ENCODE measurements around the gene RPL32.
A peak's percentile ranks its signal among the peaks of the same experiment; 100 is the strongest.
"Not testable (repeated sequence)": the region's sequence is repeated elsewhere in the genome, so short reads cannot be mapped to it uniquely, and the experiment has no call there.

Gene RPL32

DNA sequence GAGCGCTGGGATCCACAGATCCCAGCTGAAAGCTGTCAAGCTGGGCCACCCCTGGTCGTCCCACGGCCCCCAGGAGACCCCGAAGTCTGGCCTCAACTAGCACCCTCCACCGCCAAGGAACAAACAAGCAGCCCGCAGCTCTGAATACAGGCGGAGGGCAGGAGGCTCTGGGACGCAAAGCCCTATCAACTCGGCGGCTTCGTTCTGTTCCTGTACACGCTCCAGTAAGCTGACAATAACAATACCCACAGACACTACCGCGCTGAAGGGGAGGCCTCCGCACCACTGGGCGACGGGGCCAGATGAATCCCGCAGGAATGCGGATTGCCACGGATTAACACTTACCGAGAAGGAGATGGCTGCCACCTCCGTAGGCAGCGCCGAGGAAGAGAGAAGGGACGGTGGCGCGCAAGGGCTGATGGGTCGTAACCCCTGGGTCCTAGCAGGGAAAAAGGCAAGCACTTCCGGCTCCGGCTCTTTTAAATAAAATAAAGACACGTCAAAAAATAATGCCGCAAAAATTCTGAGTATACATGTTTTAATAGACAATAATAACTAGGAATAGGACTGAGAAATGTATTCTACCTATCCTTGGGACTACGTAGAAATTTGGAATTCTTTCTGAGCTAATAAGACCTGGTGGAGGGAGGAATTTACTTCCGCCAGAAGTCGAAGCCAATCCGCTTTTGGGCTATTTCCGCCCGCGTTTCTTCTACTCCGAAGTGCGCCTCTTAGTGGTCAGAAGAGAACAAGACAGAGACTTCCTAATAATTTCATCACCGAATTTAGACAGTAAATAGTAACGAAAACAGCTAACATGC lies at the start of gene RPL32:
TSS of gene RPL32 (minus strand) at position 417 of the 821 bp plus-strand sequence. CDS start 1,328 bp downstream, outside the sequence.
- peak; percentile 89 for DNase-seq

DNA sequence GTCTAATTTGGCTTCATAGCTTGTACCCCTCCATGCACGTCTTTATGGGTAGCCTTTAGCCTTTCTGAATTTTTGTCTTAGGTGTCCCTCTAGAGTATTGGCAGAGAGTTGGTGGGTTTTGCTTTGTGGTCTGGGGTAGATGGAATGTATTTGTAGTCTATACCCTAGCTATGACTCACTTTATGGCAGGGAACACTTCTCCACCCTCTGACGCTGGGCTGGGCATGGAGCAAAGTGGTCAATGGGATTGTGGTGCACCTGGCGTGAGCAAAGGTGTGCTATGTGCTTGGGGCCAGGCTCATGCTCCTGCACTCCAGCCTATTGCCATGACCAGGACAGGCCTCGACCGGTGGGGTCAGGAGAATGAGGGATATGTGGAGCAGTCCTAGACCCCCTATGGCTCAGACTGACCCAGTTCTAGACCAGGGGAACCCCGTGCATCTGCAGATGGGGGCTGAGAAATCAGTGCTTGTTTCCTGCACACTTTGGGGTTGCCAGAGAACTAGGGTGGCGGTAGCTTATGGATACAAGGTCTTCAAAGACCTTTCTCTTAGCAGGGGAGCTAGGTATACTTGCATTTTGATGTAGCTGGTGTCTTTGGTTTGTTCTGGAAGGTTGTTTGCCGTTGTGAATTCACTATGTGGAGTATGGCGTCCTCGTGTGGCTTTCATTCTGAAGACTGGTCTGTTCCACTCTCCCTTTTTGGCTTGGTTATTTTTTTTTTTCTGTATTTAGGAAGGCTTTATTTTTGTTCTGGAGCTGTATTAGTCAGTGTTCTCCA lies 49.4 kb upstream of the RPL32 start:
- DNase-seq: no peak

DNA sequence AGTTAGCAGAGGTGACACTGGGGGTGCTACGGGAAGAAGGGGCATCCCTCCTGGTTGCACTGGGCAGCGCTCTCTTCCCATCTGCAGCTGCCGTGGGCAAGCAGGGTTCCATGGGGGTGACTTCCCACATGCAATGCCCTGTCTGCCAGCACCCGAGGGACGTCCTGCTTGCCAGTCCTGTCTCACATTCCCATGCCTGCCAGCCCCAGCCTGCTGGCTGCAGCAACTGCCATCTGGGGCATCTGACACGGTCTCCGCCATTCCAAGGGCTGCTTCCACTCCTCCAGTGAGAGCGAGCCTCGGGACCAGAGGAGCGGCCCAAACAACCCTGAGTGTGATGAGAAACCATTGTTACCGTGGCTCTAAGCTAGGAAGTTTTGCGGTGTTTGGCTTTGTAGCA lies 45.4 kb upstream of the RPL32 start:
- DNase-seq: no peak

DNA sequence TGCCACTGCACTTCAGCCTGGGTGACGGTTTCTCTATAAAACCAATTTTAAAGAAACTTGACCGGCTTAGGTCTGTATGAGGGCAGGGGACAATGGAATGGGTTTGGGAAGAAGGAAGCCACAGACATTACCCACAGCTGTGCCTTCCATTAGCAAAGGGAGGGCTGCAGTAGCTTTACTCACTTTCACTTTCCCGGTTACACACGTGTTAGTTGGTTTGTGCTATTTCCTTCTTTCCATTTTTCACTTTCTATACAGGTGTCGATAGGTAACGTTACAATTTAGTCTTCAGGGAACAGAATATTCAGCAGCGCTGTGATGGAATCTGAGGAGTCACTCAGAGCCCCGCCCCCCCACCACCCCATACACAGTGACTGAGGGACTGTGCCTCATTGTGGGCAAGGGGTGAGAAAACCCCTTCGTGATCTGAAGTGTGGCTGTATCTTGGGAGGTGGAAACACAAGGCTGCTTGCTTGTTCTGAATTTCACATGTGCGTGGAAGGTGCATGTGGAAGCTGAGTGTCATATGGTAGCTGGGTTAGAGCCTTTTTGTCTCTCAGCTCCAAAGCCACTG lies 44.8 kb upstream of the RPL32 start:
- DNase-seq: no peak

DNA sequence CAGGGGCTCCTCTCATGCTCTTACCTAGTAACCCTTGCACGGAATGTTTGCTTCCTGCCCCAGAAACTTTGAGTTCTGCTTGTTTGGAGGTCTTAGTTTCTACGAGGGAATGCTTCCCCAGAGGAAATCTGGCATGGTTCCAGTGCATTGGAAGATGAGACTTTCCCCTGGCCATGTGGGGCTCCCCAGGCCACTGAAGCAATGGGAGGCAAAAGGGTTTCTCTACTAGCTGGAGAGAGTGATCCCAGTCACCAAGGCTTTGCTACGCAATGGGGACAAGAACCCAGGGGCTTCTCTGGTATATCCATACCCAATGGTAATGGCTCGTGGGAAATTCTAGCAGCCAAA lies 44.2 kb upstream of the RPL32 start:
- DNase-seq: no peak

DNA sequence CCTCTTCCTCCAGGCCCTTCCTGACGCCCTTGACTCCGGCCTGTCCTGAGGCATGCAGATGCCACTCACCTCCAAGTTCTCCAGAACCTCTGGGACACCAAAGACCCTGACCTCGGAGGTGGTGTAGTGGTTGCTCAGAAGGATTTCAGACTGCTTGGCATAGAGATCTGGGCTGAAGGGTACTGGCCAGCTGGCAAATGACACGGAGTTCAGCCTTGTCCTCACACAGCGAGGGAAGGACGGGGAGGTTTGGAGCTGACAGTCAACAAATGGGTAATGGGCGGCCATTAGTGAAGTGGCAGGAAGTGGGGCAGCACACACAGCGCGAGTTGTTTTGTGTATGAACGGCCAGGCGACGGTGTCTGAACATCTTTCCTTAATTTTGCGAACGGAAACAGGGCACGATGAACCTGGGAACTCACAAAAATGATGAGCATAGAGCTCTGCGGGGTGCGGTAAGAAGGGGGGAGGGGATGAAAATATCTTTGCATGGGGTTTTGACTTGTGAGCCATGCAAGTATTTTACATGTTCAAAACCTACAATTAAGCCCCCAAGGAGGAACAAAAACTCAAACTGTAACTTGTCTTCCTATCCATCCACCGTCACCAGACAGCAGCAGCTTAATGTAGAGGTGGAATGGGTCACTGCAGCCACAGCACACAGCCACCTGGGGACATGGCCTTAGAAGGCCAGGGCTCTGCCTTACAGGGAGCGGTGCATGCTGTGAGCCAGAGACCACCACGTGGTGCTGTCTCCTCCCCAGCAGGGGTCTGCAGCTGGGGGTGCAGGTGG lies 43.6 kb upstream of the RPL32 start:
- no peak for DNase-seq

DNA sequence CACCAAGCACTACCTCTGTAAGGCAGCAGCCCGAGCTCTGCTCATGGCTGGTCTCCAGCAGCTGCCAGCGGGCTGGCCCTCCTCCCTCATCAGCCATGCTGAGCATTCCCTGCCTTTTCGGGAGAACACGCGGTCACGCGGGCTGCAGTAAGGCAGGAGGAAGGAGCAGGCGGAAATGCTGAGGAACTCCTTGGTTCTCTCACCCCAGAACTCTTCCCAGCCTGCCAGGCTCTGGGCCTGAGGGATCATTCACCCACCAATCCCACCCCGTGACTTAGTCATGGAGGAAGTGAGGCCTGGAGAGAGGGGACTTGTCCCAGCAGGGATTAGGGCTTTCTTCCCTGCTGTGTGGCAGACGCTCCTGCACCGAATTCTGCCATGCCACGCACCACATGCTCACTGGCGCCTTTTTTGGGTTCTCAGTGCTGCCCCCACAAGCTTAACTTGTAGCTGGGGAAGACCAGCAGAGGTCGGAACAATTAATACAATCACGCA lies 42.9 kb upstream of the RPL32 start:
- DNase-seq: no peak

DNA sequence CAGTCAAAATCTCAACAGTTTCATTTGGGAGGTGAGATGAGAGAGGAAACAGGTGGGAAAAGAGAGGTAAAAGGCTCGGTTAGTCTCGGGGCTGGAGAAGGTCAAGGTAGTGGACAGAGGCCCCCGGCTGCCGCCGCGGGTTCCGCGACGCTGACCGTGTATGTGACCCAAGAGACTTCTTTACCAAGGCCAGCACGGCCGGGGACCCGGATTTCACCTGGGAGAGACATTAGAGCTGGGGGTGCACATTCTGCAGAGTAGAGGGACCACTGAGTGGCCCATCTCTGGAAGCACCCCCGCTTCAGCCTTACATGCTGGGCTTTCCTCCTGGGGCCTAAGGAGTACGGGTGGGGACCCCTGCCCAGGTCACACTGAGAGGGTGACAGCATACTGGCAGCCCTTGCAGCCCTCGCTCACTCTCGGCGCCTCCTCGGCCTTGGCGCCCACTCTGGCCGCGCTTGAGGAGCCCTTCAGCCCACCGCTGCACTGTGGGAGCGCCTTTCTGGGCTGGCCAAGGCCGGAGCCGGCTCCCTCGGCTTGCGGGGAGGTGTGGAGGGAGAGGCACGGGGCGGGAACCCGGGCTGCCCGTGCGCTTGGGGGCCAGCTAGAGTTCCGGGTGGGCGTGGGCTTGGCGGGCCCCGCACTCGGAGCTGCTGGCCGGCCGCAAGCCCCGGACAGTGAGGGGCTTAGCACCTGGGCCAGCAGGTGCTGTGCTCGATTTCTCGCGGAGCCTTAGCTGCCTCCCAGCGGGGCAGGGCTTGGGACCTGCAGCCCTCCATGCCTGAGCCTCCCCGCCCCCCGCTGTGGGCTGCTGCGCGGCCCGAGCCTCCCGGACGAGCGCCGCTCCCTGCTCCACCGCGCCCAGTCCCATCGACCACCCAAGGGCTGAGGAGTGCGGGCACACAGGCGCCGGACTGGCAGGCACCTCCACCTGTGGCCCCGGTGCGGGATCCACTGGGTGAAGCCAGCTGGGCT lies 41.3 kb upstream of the RPL32 start:
- DNase-seq: no peak

DNA sequence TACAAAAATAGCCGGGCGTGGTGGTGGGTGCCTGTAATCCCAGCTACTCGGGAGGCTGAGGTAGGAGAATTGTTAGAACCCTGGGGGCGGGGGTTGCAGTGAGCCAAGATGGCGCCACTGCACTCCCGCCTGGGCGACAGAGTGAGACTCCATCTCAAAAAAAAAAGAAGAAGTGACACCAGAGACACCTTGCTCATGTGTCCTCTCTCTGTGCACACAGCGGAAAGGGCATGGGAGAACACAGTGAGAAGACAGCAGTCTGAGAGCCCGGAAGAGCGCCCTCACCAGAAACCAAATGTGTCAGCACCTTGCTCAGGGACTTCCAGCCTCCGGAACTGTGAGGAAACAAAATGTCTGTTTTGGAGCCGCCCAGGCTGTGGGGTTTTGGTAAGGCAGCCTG lies 40.5 kb upstream of the RPL32 start:
- not testable (repeated sequence) for DNase-seq

DNA sequence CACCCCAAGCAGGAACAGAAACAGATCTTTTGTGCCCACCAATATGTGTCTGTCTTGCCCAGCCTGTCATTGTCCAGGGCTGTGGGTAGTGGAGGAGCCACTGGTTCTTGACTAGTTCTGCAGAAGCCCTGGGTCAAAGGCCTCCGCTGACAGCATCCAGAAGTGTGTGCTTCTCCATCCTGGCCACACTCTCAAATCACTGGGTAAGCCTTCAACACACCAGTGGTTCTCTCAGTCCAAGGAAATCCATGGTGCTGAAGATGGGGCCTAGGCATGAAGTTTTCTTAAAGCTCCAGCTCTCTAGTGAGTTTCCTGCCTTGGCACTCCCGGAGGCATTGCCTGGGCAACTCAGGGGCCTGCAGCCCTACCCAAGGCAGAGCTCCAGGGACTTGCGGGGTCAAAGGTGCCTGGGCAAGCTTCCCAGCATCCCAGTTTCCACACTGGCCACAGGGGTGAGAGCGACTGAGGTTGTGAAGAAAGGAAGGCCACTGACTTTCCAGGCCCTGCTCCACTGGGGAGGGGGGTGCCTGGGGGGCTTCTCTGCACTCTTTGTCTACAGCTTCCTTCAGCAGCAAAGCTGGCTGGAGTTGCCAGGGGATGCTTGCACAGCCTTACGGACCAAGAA lies 37.9 kb upstream of the RPL32 start:
- DNase-seq: no peak

DNA sequence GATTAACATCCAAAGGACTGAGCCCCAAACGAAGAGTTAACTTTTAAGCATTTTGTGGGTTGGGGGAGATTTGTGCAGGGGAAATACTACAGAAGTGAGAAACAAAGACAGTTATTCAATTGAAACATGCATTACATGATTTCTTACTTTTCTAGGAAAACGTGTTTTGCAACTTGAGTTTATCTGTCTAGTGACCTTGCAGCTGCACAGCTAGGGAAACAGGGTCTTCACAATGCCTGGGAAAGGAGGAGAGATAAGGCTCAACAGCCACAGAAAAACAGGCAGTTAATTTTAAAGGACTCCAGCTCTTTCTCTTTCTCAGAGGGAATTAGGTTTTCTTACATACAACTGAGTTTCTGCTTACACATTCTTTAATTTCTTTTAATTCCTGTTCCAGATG lies 37.4 kb upstream of the RPL32 start:
- DNase-seq: not testable (repeated sequence)

DNA sequence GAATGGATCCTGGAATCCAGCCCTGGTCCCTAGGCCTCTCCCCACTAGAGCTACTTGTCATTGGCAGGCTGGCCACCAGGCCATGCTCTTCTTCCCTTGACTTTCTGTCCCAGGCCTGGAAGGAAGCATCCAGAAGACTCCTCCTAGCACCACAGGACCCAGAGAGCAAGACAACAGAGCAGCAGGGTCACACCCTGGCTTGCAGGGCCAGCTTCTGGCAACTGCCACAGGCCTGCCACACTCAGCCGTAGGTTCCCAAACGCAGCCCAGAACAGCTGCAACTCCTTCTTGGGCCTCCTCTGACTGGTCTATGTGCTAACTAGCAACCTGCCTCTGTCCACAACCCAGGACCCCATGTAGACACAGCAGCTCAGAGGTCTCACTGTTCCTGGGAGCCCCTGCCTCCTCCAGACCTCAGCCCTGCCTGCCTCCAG lies 36.8 kb upstream of the RPL32 start:
- DNase-seq: no peak

DNA sequence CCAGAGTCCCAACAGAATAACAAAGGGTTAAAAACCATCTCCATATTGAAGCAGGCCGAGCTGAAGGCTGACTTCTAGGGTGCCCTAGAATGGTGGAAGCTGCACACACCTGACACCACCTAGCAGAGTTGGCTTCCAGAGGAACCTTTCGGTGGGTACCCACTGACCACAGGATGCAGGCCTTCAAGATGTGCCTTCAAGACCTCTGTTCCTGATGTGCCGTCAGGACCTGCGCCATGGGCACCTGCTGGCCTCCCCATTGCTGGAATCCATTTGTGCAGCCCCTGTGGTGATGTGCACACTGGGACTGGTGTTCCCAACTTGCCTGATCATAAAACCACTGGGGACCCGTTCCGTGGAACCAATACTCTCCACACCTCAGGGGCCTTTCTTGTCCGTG lies 35.7 kb upstream of the RPL32 start:
- no peak for DNase-seq

DNA sequence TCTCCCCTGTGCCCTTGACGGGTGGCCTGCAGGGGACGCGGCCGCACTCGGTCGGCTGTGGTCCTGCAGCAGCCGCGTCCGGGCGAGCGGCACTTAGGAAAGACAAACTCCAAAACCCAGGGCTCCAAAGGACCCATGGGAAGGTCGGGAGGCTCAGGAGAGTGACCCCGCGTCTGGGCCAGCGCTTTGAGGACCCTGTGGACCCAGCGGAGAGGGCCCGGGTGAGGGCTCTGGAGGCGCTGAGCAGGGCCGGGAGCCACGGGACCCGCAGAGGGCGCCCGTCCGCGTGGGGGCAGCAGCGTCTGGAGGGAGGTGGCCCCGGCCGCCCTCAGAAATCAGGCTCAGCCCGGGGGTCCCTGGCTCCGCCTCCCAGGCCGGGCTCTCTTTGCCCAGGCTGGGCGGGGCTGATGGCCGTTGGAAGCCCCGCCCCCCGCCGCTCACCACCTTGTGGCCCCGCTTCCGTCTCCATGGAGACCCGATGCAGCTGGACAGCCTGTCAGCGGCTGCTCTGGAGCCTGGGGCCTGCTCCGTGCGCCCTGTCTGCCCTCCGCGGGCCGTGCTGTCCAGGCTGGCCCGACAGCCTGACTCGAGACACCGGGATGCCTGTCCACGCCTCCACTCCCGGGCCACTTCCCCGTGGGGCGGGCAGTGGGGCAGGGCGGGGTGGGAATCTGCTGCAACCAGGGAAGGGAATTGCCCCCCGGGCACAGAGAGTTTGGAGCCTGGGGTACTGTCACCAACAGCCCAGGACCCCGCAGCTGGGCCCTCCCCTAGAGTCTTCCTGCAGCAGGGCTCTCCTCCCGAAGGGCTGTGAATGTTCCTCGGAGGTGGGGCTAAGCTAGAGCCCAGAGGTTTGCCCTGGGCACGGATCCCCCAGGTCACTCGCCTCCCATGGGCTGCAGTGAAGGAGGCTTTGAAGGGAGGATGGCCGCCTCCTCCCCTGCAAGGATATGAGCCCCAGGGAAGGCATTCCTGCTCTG lies 34.8 kb upstream of the RPL32 start:
- no peak for DNase-seq

DNA sequence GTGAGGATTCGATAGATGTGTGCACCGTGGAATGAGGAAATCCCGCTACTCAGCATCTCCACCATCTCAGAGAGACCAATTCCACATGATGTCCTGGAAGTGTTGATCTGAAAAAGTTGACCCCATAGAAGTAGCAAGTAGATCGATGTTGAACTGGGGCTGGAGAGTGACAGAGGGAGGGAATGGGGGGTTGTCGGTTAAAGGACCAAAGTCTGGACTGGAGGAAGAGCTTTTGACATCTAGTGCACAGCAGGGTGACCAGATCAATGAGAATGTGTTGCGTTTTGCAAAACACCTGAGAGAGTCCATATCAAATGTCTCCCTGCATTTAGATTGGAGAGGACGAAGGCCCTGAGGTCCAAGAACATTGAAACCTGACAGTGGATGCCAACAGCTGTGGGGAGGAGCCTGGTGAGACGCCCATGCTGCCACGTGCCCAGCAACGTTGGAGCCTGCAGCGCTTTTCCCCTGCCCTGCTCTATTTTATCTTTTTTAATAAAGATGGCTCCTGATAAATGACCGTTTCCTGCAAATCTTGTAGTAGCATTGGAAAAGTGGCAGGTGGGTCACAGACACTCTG lies 30.1 kb upstream of the RPL32 start:
- DNase-seq: no peak

DNA sequence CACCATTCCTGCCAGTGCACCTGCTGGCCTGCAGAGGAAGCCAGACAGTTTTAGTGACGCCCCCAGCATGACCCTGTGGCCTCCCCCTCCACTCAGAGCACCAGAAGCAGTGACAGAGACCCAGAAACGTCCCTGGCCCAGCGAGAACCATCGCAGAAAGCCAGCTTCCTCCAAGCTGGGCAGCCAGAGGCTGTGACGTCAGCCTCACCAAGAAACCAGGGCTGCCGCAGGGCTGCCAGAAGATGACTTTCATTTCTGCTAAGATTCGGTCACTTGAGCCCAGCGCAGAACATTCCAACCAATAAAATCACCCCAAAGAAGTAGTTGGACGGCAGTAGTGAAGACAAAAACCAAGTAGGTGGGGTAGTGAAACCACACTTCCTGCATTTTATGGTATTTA lies 29.6 kb upstream of the RPL32 start:
- no peak for DNase-seq

DNA sequence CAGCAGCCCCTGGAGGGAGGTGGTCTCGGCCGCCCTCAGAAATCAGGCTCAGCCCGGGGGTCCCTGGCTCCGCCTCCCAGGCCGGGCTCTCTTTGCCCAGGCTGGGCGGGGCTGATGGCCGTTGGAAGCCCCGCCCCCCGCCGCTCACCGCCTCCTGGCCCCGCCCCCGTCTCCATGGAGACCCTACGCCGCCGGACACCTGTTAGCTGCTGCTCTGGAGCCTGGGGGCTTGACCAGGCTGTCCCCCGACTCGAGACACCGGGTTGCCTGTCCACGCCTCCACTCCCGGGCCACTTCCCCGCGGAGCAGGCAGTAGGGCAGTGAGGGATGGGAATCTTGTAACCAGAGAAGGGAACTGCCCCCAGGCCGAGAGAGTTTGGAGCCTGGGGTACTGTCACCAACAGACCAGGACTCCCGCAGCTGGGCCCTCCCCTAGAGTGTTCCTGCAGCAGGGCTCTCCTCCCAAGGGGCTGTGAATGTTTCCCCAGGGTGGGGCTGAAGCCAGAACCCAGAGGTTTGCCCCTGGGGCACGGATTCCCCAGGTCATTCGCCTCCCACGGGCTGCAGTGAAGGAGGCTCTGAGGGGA lies 27.8 kb upstream of the RPL32 start:
- no peak for DNase-seq

DNA sequence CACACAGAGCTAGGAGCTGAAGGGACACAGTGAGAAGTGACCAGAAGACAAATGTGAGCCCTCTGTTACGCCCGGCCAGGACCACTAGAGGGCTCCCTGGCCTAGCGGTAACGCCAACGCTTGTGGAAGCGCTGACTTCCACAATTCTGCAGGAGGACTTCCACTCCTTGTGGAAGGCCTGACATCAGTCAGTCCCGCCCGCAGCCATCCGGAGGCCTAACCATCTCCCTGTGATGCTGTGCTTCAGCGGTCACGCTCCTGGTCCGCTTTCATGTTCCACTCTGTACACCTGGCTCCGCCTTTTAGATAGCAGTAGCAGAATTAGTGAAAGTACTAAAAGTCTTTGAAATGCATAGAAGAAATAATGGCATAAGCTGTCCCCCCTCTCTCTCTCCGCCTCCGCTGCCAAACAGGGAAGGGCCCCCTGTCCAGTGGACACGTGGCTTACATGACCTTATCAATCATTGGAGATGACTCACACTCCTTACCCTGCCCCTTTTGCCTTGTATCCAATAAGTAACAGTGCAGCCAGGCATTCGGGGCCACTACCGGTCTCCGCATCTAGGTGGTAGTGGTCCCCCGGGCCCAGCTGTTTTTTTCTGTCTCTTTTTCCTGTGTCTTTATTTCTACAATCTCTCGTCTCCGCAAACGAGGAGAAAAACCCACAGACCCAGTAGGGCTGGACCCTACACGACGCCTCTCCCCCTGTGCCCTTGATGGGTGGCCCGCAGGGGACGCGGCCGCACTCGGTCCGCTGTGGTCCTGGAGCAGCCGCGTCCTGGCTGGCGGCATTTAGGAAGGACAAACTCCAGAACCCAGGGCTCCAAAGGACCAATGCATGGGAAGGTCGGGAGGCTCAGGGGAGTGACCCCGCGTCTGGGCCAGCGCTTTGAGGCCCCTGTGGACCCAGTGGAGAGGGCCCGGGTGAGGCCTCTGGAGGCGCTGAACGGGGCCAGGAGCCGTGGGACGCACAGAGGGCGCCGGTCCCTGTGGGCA lies 27.0 kb upstream of the RPL32 start:
- peak; percentile 65 for DNase-seq
